ENCODE measurements around the gene MICAL3.
A peak's percentile ranks its signal among the peaks of the same experiment; 100 is the strongest.

Gene MICAL3

GRCh38 chr22:17816649-17817048 lies 207.7 kb downstream of the MICAL3 start:
- Histone ChIP-seq H3K27ac (replicated peaks) (no peak overlapping the region), H3K27me3 (ENCODE audit: insufficient read depth, poor library complexity, severe bottlenecking) (no peaks in the 10 kb centered on the region), H3K4me3 (replicated peaks; ENCODE audit: insufficient read depth, low read length) (no peak overlapping the region)
- no peak for DNase-seq (ENCODE audit: low read depth in 1 of 2, low spot score in 1 of 2)
- no peak for TF ChIP-seq REST (IDR thresholded peaks at IDR 0.05; ENCODE audit: insufficient replicate concordance, low read depth)
- TF ChIP-seq SPI1 (IDR thresholded peaks at IDR 0.05; ENCODE audit: borderline replicate concordance, low read depth) = no peak
- TF ChIP-seq GABPA (IDR thresholded peaks at IDR 0.05; ENCODE audit: low read depth) = no peak
- no peak for TF ChIP-seq CTCF (IDR thresholded peaks at IDR 0.05; ENCODE audit: insufficient read depth, low read length)
- TF ChIP-seq POLR2AphosphoS5 (IDR thresholded peaks at IDR 0.05; ENCODE audit: low read depth) = no peak

- DNase-seq (ENCODE audit: low read depth in 1 of 2, low spot score in 1 of 2) = no peak
- TF ChIP-seq GABPA (IDR thresholded peaks at IDR 0.05; ENCODE audit: low read depth) (no peak), SPI1 (IDR thresholded peaks at IDR 0.05; ENCODE audit: borderline replicate concordance, low read depth) (0 out of 2 replicates have a peak, but pooled peaks have one; percentile 4)
These were observed 208.6 kb downstream of the MICAL3 start for GRCh38 chr22:17815703-17816254.

GRCh38 chr22:17814830-17815229 lies 209.5 kb downstream of the MICAL3 start:
- DNase-seq (ENCODE audit: low read depth in 1 of 2, low spot score in 1 of 2) = no peak
- no peak overlapping the region for H3K4me3 ChIP-seq (replicated peaks; ENCODE audit: insufficient read depth, low read length)
- no peaks in the 10 kb centered on the region for H3K27me3 ChIP-seq (ENCODE audit: insufficient read depth, poor library complexity, severe bottlenecking)
- H3K27ac ChIP-seq (replicated peaks) = no peak overlapping the region
- TF ChIP-seq CTCF (IDR thresholded peaks at IDR 0.05; ENCODE audit: insufficient read depth, low read length) (no peak), REST (IDR thresholded peaks at IDR 0.05; ENCODE audit: insufficient replicate concordance, low read depth) (no peak)

More at GRCh38 chr22:17815703-17816254, 208.6 kb downstream of the MICAL3 start:
- no peak overlapping the region for H3K4me3 ChIP-seq (replicated peaks; ENCODE audit: insufficient read depth, low read length)
- H3K27ac ChIP-seq (replicated peaks) = no peak overlapping the region
- H3K27me3 ChIP-seq (ENCODE audit: insufficient read depth, poor library complexity, severe bottlenecking) = no peaks in the 10 kb centered on the region

DNA sequence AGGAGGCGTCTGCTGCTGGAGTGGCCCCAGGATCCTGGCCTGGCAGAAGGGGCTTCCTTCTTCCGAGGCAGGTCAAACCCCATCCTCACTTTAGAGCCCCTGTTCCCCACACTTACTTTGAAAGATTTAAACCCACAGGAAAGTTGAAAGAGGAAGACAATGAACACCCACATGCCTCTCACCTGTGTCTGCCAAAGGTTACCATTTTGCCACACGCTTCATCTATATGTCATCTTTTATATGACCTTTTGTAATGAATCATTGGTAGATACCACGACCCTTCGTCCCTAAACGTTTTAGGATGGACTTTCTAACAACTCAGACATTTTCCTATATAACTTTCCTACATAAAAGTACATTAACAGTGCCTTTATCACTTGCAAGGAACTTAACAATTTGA lies 210.3 kb downstream of the MICAL3 start:
- H3K27ac ChIP-seq (replicated peaks) = no peak overlapping the region
- no peaks in the 10 kb centered on the region for H3K27me3 ChIP-seq (ENCODE audit: insufficient read depth, poor library complexity, severe bottlenecking)
- no peak for TF ChIP-seq GABPA (IDR thresholded peaks at IDR 0.05; ENCODE audit: low read depth)
- TF ChIP-seq CTCF (IDR thresholded peaks at IDR 0.05; ENCODE audit: insufficient read depth, low read length) = no peak
- TF ChIP-seq POLR2AphosphoS5 (IDR thresholded peaks at IDR 0.05; ENCODE audit: low read depth) = no peak
- TF ChIP-seq REST (IDR thresholded peaks at IDR 0.05; ENCODE audit: insufficient replicate concordance, low read depth) = no peak
- no peak for TF ChIP-seq SPI1 (IDR thresholded peaks at IDR 0.05; ENCODE audit: borderline replicate concordance, low read depth)
- no peak overlapping the region for H3K4me3 ChIP-seq (replicated peaks; ENCODE audit: insufficient read depth, low read length)
- no peak for DNase-seq (ENCODE audit: low read depth in 1 of 2, low spot score in 1 of 2)
